Prostate gland (tissue), 2 donors: ENCODE results near the gene ARHGEF2. TPM values are rescaled to one million over a fixed set of nuclear protein-coding genes. Genes with fewer than 3 reads are reported as not detected.

ENCODE experiments used
- DNase-seq: peaks from one replicate; pipeline ENCODE4 v3.0.0-alpha.2; 2019; ENCODE audit warnings: low spot score
- H3K27ac ChIP-seq, 2 donors: fragments of 200-600 bp; sonication (generic); 2 replicates each; pipeline ENCODE4 v1.5.1; 2017 to 2019
- H3K27me3 ChIP-seq: fragments of 200-600 bp; sonication (generic); replicated peaks from 2 replicates; pipeline ENCODE4 v1.5.1; 2019; ENCODE audit not compliant: insufficient read depth
- H3K36me3 ChIP-seq, 2 donors: fragments of 200-600 bp; sonication (generic); 1 replicate in 1 of 2; 2 replicates in 1 of 2; pipeline versions ENCODE4 v1.5.1 to v1.8.1; 2017 to 2019
- H3K4me1 ChIP-seq: fragments of 200-600 bp; sonication (generic); replicated peaks from 2 replicates; pipeline ENCODE4 v1.5.1; 2019
- H3K4me3 ChIP-seq, 2 donors: fragments of 200-600 bp; sonication (generic); 2 replicates each; pipeline ENCODE4 v1.5.1; 2017 to 2019
- H3K9me3 ChIP-seq: fragments of 200-600 bp; sonication (generic); 2 replicates; pipeline ENCODE4 v1.5.1; 2017
- POLR2A ChIP-seq: fragments of 450-650 bp; IDR thresholded peaks from one replicate; pipeline ENCODE4 v1.6.1; 2016; ENCODE audit warnings: antibody characterized with exemption, mild to moderate bottlenecking
- POLR2AphosphoS5 ChIP-seq: sonication (generic); formaldehyde crosslinking; IDR thresholded peaks from one replicate; pipeline ENCODE4 v1.6.1; 2017; ENCODE audit warnings: antibody characterized with exemption
- WGBS: methylation state at CpG from one replicate; pipeline ENCODE4 v1.1.5; 2018; 5-methylcytosine and 5-hydroxymethylcytosine counted together
- intact Hi-C: fragments of 100-400 bp; cut with DNase I; formaldehyde crosslinking; loops from one replicate; pipeline ENCODE4 v1.14.2; 2022
- total RNA-seq, 2 donors: library from RNA; depleted of rRNA; stranded (reverse); fragments of >200 nt; gene quantifications; one replicate each; pipeline ENCODE4 v1.1.0, GENCODE V29; 2016
- TF ChIP-seq, protein P1 (sequence below), 4 experiments: fragments of 200-600 bp in 2 of 4; fragments of 450-650 bp in 2 of 4; sonication (generic) in 2 of 4; IDR thresholded peaks; 1 replicate in 3 of 4; 2 replicates in 1 of 4; pipeline ENCODE4 v1.5.1; 2016 to 2019; ENCODE audit warnings: antibody characterized with exemption in 4 of 4, mild to moderate bottlenecking in 2 of 4, moderate library complexity in 2 of 4

Gene ARHGEF2
- total RNA-seq, 2 donors from 2014 or later: 35.8 to 66.2 TPM

DNA sequence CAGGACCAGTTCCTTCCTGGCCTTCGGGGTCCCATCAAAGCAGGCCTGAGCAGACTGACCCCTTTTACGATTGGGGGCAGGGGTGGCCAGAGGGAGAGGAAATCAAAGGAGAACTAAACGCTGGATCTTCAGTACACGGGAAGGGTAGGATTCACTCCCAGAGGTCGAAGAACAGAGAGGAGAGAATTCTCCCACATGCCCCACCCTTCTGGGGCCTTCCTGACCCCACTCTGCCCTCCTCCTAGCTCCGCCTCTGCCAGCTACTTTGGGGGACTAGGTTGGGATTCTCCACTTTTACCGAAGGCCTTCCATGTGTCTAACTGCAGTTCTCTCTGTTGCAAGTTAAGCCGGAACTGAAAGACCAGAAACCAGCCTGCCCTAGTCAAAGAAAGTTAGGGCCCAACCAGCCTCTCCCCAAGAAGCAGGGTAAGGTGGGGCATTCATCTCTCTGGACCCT lies 654 bp upstream of the ARHGEF2 start:
- peak overlapping the region; percentile 66 to 93 for H3K4me3 ChIP-seq
- H3K4me1 ChIP-seq: peaks cover 14% of the 10 kb centered on the region
- no peaks in the 10 kb centered on the region for H3K27me3 ChIP-seq
- H3K27ac ChIP-seq: peak overlapping the region; percentile 84 to 93
- TF ChIP-seq POLR2A (no peak), POLR2AphosphoS5 (no peak)
- TF ChIP-seq, protein P1, sequence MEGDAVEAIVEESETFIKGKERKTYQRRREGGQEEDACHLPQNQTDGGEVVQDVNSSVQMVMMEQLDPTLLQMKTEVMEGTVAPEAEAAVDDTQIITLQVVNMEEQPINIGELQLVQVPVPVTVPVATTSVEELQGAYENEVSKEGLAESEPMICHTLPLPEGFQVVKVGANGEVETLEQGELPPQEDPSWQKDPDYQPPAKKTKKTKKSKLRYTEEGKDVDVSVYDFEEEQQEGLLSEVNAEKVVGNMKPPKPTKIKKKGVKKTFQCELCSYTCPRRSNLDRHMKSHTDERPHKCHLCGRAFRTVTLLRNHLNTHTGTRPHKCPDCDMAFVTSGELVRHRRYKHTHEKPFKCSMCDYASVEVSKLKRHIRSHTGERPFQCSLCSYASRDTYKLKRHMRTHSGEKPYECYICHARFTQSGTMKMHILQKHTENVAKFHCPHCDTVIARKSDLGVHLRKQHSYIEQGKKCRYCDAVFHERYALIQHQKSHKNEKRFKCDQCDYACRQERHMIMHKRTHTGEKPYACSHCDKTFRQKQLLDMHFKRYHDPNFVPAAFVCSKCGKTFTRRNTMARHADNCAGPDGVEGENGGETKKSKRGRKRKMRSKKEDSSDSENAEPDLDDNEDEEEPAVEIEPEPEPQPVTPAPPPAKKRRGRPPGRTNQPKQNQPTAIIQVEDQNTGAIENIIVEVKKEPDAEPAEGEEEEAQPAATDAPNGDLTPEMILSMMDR (IDR thresholded peaks at IDR 0.05): no peak
- H3K36me3 ChIP-seq: no peaks in the 10 kb centered on the region
- WGBS: 5% methylated on average over 8 of the region's 8 CpGs
- no peaks in the 10 kb centered on the region for H3K9me3 ChIP-seq
- DNase-seq: no peak
- intact Hi-C loops: no loop called here

DNA sequence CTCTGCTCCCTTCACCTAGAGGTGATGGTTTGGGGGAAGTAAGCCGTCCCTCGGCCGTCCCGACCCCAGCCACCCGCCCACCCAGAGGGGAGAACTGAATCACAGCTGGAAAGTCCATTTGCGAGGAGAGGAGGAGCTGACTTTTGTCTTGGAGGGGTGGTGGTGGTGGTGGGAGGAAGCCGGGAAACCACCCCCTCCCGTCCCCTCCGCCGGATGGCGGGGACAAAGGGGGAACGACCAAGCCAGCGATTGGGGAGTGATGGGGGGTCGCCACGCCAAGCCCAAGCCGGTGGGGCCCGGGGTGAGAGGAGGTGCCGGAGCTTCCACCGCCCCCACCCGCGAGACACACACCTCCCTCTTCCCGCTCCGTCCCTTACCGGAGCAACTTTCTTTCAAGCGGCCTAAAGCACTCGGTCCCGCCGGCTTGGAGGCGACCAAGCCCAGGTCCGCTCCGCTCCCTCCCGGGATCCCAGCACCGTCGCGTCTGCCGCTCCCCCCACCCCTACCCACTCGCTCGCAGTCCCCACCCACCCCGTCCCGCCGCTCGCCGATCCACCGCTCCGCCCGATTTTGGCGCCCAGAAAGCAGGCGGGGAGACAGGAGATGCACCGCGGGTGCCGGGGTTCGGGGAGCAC lies 540 bp downstream of the ARHGEF2 start:
- no peaks in the 10 kb centered on the region for H3K27me3 ChIP-seq
- peak; percentile 26 for DNase-seq
- H3K27ac ChIP-seq: peak overlapping the region; percentile 84 to 93
- H3K4me3 ChIP-seq: peak overlapping the region; percentile 66 to 93
- no peaks in the 10 kb centered on the region for H3K9me3 ChIP-seq
- H3K36me3 ChIP-seq: no peaks in the 10 kb centered on the region
- peaks cover 14% of the 10 kb centered on the region for H3K4me1 ChIP-seq
- TF ChIP-seq POLR2AphosphoS5: no peak
- TF ChIP-seq POLR2A: no peak
- TF ChIP-seq, protein P1 (IDR thresholded peaks at IDR 0.05): no peak
- intact Hi-C loops: no loop called here
- 1% methylated on average over 52 of the region's 52 CpGs for WGBS

DNA sequence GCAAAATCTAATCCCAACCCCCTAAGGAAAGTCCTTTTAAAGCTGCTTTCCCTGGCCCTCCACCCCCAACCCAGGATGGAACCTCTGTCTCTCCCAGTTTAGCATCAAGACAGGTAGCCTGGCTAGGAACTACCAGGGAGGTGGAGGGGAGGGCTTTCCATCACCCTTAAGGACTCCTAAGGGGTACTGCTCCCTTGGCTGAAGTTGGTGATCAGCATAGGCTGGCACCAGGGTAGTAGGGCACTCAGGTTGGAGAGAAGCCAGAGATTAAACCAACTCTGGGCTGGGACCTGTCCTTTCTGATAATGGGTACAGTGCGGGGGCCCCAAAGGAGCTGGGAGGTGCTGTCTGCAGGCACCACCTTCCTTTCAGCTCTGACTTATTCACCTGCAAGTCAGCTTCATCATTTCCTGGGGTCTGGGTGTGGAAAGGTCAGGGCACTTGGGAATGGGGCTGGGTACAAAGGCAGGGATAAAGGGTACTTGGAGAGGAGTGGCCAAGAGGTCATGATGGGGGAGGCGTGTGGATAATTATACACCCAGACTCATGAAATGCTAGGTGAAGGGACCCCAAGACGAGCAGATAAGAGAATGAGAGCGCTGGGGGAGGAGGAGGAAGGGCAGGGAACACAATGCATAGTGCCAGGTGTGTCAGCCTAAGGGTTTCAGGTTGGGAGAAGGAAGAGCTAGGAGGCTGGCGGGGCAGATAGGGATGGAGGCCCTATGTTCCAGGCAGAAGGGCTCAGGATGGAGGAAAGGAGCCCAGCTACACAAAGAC lies 1.2 kb downstream of the ARHGEF2 start:
- H3K4me3 ChIP-seq: peak overlapping the region; percentile 66 to 93
- DNase-seq: no peak
- TF ChIP-seq, protein P1 (IDR thresholded peaks at IDR 0.05): no peak
- no peak for TF ChIP-seq POLR2AphosphoS5
- no peaks in the 10 kb centered on the region for H3K27me3 ChIP-seq
- H3K27ac ChIP-seq: peak overlapping the region; percentile 84 to 93
- H3K4me1 ChIP-seq: peaks cover 14% of the 10 kb centered on the region
- 7% methylated on average over 5 of the region's 5 CpGs for WGBS
- intact Hi-C loops: no loop called here
- H3K36me3 ChIP-seq: no peaks in the 10 kb centered on the region
- H3K9me3 ChIP-seq: no peaks in the 10 kb centered on the region

DNA sequence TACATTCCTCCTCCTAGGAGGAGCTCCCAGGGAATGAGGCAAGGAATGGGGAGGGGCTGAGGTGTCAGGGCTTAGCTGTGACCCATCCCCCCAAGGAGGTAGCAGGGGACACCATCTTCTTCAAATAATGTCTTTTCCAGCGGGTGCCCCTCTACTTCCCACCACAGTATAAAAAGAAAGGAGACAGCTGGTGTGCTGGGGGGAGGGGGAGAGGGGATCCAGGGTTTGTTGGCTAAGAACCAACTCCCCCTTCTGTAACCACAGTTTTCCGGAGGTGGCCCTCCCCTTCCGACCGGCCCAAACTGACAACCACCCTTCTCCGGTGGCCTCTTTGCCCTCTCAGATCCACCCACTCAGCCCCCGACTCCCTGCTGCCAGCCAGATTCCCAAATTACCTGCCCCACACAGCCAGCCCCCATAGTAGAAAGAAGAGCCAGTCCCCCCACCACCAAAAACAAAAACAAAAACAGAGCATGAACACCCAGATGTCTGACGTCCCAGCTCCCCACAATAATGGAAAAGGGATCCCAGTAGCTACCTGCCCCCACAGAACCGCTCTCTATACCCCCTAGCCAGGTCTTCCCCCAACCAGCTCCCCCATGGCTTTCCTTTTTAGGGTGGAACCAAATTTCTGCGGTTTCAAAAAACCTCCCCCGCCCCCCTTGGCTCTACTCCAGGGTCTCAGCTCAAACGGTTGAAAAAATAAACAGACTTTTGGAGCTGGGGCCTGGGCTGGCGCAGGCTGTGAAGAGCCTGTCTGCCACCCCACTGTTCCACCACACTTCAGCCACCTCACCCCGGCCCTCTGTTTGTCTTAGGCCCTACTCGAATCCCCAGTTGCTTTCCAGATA lies 2.1 kb downstream of the ARHGEF2 start:
- H3K4me1 ChIP-seq: peaks cover 14% of the 10 kb centered on the region
- H3K36me3 ChIP-seq: no peaks in the 10 kb centered on the region
- WGBS: 6% methylated on average over 14 of the region's 14 CpGs
- peak; percentile 38 for DNase-seq
- peak overlapping the region; percentile 66 to 93 for H3K4me3 ChIP-seq
- TF ChIP-seq POLR2AphosphoS5: no peak
- no peak for TF ChIP-seq POLR2A
- TF ChIP-seq, protein P1 (IDR thresholded peaks at IDR 0.05): no peak
- H3K9me3 ChIP-seq: no peaks in the 10 kb centered on the region
- H3K27ac ChIP-seq: peak overlapping the region; percentile 84 to 93
- intact Hi-C loops: no loop called here
- H3K27me3 ChIP-seq: no peaks in the 10 kb centered on the region
